PFSK-1 (cell line): ENCODE data around the gene LRRC14B.

Experiments
- FOXP2 ChIP-seq: optimal IDR thresholded peaks from 2 replicates; pipeline ENCODE3; 2011; ENCODE audit warnings: borderline replicate concordance, control low read depth, inconsistent platforms; ENCODE audit not compliant: insufficient read depth; ENCODE audit errors: extremely low read length, extremely low read depth
- POLR2AphosphoS5 ChIP-seq: IDR thresholded peaks from 2 replicates; pipeline ENCODE4 v1.6.1; 2012; ENCODE audit warnings: low read depth, mild to moderate bottlenecking, control low read depth, low read length, moderate library complexity
- REST ChIP-seq, 2 experiments: IDR thresholded peaks; 2 replicates each; pipeline versions ENCODE4 v1.6.1 to v1.8.0; 2011 to 2012; ENCODE audit warnings: low read depth in 2 of 2, low read length in 2 of 2, control low read depth in 1 of 2, inconsistent platforms in 1 of 2, mild to moderate bottlenecking in 1 of 2, moderate library complexity in 1 of 2; ENCODE audit not compliant: insufficient read depth in 1 of 2
- SIN3A ChIP-seq: IDR thresholded peaks from 2 replicates; pipeline ENCODE4 v1.6.1; 2012; ENCODE audit warnings: mild to moderate bottlenecking, low read length, moderate library complexity, borderline replicate concordance; ENCODE audit not compliant: insufficient read depth
- TAF1 ChIP-seq: IDR thresholded peaks from 2 replicates; pipeline ENCODE4 v1.6.1; 2012; ENCODE audit warnings: low read length, control low read depth, borderline replicate concordance; ENCODE audit not compliant: insufficient read depth

Gene LRRC14B

GRCh38 chr5:192970-193831 is 1.9 kb downstream of the LRRC14B start:
- no peak for TF ChIP-seq FOXP2
- no peak for TF ChIP-seq TAF1
- TF ChIP-seq POLR2AphosphoS5, result no peak
- no peak for TF ChIP-seq SIN3A
- no peak for TF ChIP-seq REST (IDR thresholded peaks at IDR 0.05; ENCODE audit: insufficient read depth in 1 of 2, low read depth in 2 of 2, low read length in 2 of 2)

- TF ChIP-seq SIN3A (no peak), POLR2AphosphoS5 (no peak), FOXP2 (no peak), REST (IDR thresholded peaks at IDR 0.05; ENCODE audit: insufficient read depth in 1 of 2, low read depth in 2 of 2, low read length in 2 of 2) (no peak), TAF1 (no peak)
Observed at GRCh38 chr5:194102-194501, 2.8 kb downstream of the LRRC14B start.

- TF ChIP-seq FOXP2 (no peak), SIN3A (no peak), REST (IDR thresholded peaks at IDR 0.05; ENCODE audit: insufficient read depth in 1 of 2, low read depth in 2 of 2, low read length in 2 of 2) (no peak), POLR2AphosphoS5 (no peak), TAF1 (no peak)
Observed at GRCh38 chr5:194603-195209, 3.4 kb downstream of the LRRC14B start.

- TF ChIP-seq POLR2AphosphoS5 (no peak), REST (IDR thresholded peaks at IDR 0.05; ENCODE audit: insufficient read depth in 1 of 2, low read depth in 2 of 2, low read length in 2 of 2) (no peak), SIN3A (no peak), FOXP2 (no peak), TAF1 (no peak)
Observed at GRCh38 chr5:195401-196160, 4.3 kb downstream of the LRRC14B start.
